Activated naive CD8-positive, alpha-beta T cell treated with anti-CD3 and anti-CD28 coated beads, Interleukin-2, amount 50 U/mL, for 24 hours (primary cell): Measurements from ENCODE around the gene AKR1D1.

Experiments used
- ATAC-seq: fragments of 150-1000 bp; cut with Tn5 transposase; one replicate; pipeline ENCODE4 v1.10.0; 2021
- DNase-seq: peaks from one replicate; pipeline ENCODE4 v3.0.0; 2021
- H3K27ac Mint-ChIP-seq: one replicate; pipeline ENCODE4 v1.8.0; 2021; ENCODE audit warnings: mild to moderate bottlenecking, mixed read lengths
- H3K27me3 Mint-ChIP-seq: one replicate; pipeline ENCODE4 v1.8.0; 2021; ENCODE audit warnings: mixed read lengths
- H3K36me3 Mint-ChIP-seq: one replicate; pipeline ENCODE4 v1.8.0; 2021; ENCODE audit warnings: low read depth, mixed read lengths
- H3K4me1 Mint-ChIP-seq: one replicate; pipeline ENCODE4 v1.8.0; 2021; ENCODE audit warnings: mixed read lengths
- H3K4me3 Mint-ChIP-seq: one replicate; pipeline ENCODE4 v1.8.0; 2021; ENCODE audit warnings: mild to moderate bottlenecking, moderate library complexity, mixed read lengths
- H3K9me3 Mint-ChIP-seq: one replicate; pipeline ENCODE4 v1.8.0; 2021; ENCODE audit warnings: mixed read lengths

The AKR1D1 gene

GRCh38 chr7:138154661-138155060, 78.4 kb downstream of the AKR1D1 start:
- H3K4me1 Mint-ChIP-seq: no peaks in the 10 kb centered on the region
- H3K9me3 Mint-ChIP-seq: no peaks in the 10 kb centered on the region
- no peaks in the 10 kb centered on the region for H3K27me3 Mint-ChIP-seq
- H3K4me3 Mint-ChIP-seq: no peak overlapping the region
- ATAC-seq (no peak), DNase-seq (no peak)
- no peaks in the 10 kb centered on the region for H3K36me3 Mint-ChIP-seq
- no peak overlapping the region for H3K27ac Mint-ChIP-seq

- ATAC-seq (no peak), DNase-seq (no peak)
- Mint-ChIP-seq H3K36me3 (no peaks in the 10 kb centered on the region), H3K27me3 (no peaks in the 10 kb centered on the region), H3K4me3 (no peak overlapping the region), H3K27ac (no peak overlapping the region), H3K9me3 (no peaks in the 10 kb centered on the region), H3K4me1 (no peaks in the 10 kb centered on the region)
Measured at GRCh38 chr7:138157702-138158101, 81.4 kb downstream of the AKR1D1 start.

- DNase-seq: no peak
- H3K4me1 Mint-ChIP-seq: no peaks in the 10 kb centered on the region
- H3K27ac Mint-ChIP-seq: no peak overlapping the region
- no peak overlapping the region for H3K4me3 Mint-ChIP-seq
- no peaks in the 10 kb centered on the region for H3K36me3 Mint-ChIP-seq
- peaks cover 1% of the 10 kb centered on the region for H3K27me3 Mint-ChIP-seq
- H3K9me3 Mint-ChIP-seq: peaks cover under 1% of the 10 kb centered on the region
- ATAC-seq: no peak
Measured at GRCh38 chr7:138158739-138159528, 82.7 kb downstream of the AKR1D1 start.

- Mint-ChIP-seq H3K4me1 (no peaks in the 10 kb centered on the region), H3K27ac (no peak overlapping the region), H3K9me3 (peaks cover 10% of the 10 kb centered on the region), H3K36me3 (peaks cover 6% of the 10 kb centered on the region), H3K27me3 (peaks cover 1% of the 10 kb centered on the region), H3K4me3 (no peak overlapping the region)
- DNase-seq: peak; percentile 67
- ATAC-seq: peak; percentile 96
Measured at GRCh38 chr7:138161600-138162081, 85.4 kb downstream of the AKR1D1 start.

- DNase-seq (no peak), ATAC-seq (no peak)
- Mint-ChIP-seq H3K36me3 (peaks cover 6% of the 10 kb centered on the region), H3K4me1 (no peaks in the 10 kb centered on the region), H3K9me3 (peaks cover 10% of the 10 kb centered on the region), H3K27me3 (peaks cover 1% of the 10 kb centered on the region), H3K27ac (no peak overlapping the region), H3K4me3 (no peak overlapping the region)
Measured at GRCh38 chr7:138162236-138162635, 86.0 kb downstream of the AKR1D1 start.

GRCh38 chr7:138163800-138164199, 87.5 kb downstream of the AKR1D1 start:
- no peak overlapping the region for H3K27ac Mint-ChIP-seq
- peaks cover 4% of the 10 kb centered on the region for H3K4me1 Mint-ChIP-seq
- ATAC-seq (no peak), DNase-seq (no peak)
- peaks cover 6% of the 10 kb centered on the region for H3K36me3 Mint-ChIP-seq
- peaks cover 10% of the 10 kb centered on the region for H3K9me3 Mint-ChIP-seq
- peaks cover 10% of the 10 kb centered on the region for H3K27me3 Mint-ChIP-seq
- H3K4me3 Mint-ChIP-seq: no peak overlapping the region

- peaks cover 16% of the 10 kb centered on the region for H3K27me3 Mint-ChIP-seq
Measured at GRCh38 chr7:138164804-138165203, 88.5 kb downstream of the AKR1D1 start.

GRCh38 chr7:138166681-138167080, 90.4 kb downstream of the AKR1D1 start:
- DNase-seq (no peak), ATAC-seq (no peak)
- H3K36me3 Mint-ChIP-seq: peaks cover 6% of the 10 kb centered on the region
- H3K4me3 Mint-ChIP-seq: no peak overlapping the region
- H3K27ac Mint-ChIP-seq: no peak overlapping the region
- H3K27me3 Mint-ChIP-seq: peaks cover 19% of the 10 kb centered on the region
- peaks cover 10% of the 10 kb centered on the region for H3K9me3 Mint-ChIP-seq
- peaks cover 25% of the 10 kb centered on the region for H3K4me1 Mint-ChIP-seq

More at GRCh38 chr7:138164804-138165203, 88.5 kb downstream of the AKR1D1 start:
- Mint-ChIP-seq H3K4me1 (peaks cover 12% of the 10 kb centered on the region), H3K9me3 (peaks cover 10% of the 10 kb centered on the region), H3K4me3 (no peak overlapping the region), H3K36me3 (peaks cover 6% of the 10 kb centered on the region), H3K27ac (no peak overlapping the region)
- DNase-seq (no peak), ATAC-seq (no peak)

GRCh38 chr7:138167222-138167621, 91.0 kb downstream of the AKR1D1 start:
- H3K4me1 Mint-ChIP-seq: peaks cover 25% of the 10 kb centered on the region
- H3K9me3 Mint-ChIP-seq: peaks cover 10% of the 10 kb centered on the region
- H3K36me3 Mint-ChIP-seq: peaks cover 6% of the 10 kb centered on the region
- ATAC-seq (no peak), DNase-seq (no peak)
- H3K4me3 Mint-ChIP-seq: no peak overlapping the region
- no peak overlapping the region for H3K27ac Mint-ChIP-seq
- peaks cover 19% of the 10 kb centered on the region for H3K27me3 Mint-ChIP-seq

- peaks cover 10% of the 10 kb centered on the region for H3K9me3 Mint-ChIP-seq
- no peak overlapping the region for H3K27ac Mint-ChIP-seq
- no peak for DNase-seq
- H3K27me3 Mint-ChIP-seq: peaks cover 19% of the 10 kb centered on the region
- H3K4me3 Mint-ChIP-seq: no peak overlapping the region
- H3K4me1 Mint-ChIP-seq: peaks cover 25% of the 10 kb centered on the region
- peaks cover 6% of the 10 kb centered on the region for H3K36me3 Mint-ChIP-seq
- no peak for ATAC-seq
Measured at GRCh38 chr7:138167869-138168296, 91.6 kb downstream of the AKR1D1 start.
